Measurements from ENCODE around the gene MAN1A1.

Gene MAN1A1

GRCh38 chr6:119195204-119195603, 154.4 kb downstream of the MAN1A1 start:
- no peak for DNase-seq (ENCODE audit: low spot score)

GRCh38 chr6:119193707-119194106, 155.9 kb downstream of the MAN1A1 start:
- DNase-seq (ENCODE audit: low spot score), result no peak

- no peak for DNase-seq (ENCODE audit: low spot score)
These were observed 157.4 kb downstream of the MAN1A1 start for GRCh38 chr6:119192200-119192599.

- no peak for DNase-seq (ENCODE audit: low spot score)
These were observed 159.4 kb downstream of the MAN1A1 start for GRCh38 chr6:119190176-119190575.

GRCh38 chr6:119189498-119189897, 160.1 kb downstream of the MAN1A1 start:
- DNase-seq (ENCODE audit: low spot score), result no peak

GRCh38 chr6:119187596-119187995, 162.0 kb downstream of the MAN1A1 start:
- DNase-seq (ENCODE audit: low spot score), result no peak

GRCh38 chr6:119186490-119186889, 163.1 kb downstream of the MAN1A1 start:
- no peak for DNase-seq (ENCODE audit: low spot score)

- no peak for DNase-seq (ENCODE audit: low spot score)
These were observed 165.4 kb downstream of the MAN1A1 start for GRCh38 chr6:119184008-119184648.

- no peak for DNase-seq (ENCODE audit: low spot score)
These were observed 166.1 kb downstream of the MAN1A1 start for GRCh38 chr6:119183457-119183856.

- no peak for DNase-seq (ENCODE audit: low spot score)
These were observed 166.7 kb downstream of the MAN1A1 start for GRCh38 chr6:119182875-119183274.

- no peak for DNase-seq (ENCODE audit: low spot score)
These were observed 167.3 kb downstream of the MAN1A1 start for GRCh38 chr6:119182216-119182803.

- DNase-seq (ENCODE audit: low spot score), result no peak
These were observed 168.5 kb downstream of the MAN1A1 start for GRCh38 chr6:119181046-119181445.

- DNase-seq (ENCODE audit: low spot score), result no peak
These were observed 169.7 kb downstream of the MAN1A1 start for GRCh38 chr6:119179842-119180241.

- no peak for DNase-seq (ENCODE audit: low spot score)
These were observed 170.5 kb downstream of the MAN1A1 start for GRCh38 chr6:119179062-119179461.

GRCh38 chr6:119176445-119176844, 173.1 kb downstream of the MAN1A1 start:
- no peak for DNase-seq (ENCODE audit: low spot score)

- DNase-seq (ENCODE audit: low spot score), result no peak
These were observed 174.4 kb downstream of the MAN1A1 start for GRCh38 chr6:119174879-119175817.

GRCh38 chr6:119174085-119174445, 175.5 kb downstream of the MAN1A1 start:
- DNase-seq (ENCODE audit: low spot score), result no peak

GRCh38 chr6:119173249-119174084, 176.1 kb downstream of the MAN1A1 start:
- no peak for DNase-seq (ENCODE audit: low spot score)

- DNase-seq (ENCODE audit: low spot score), result no peak
These were observed 176.7 kb downstream of the MAN1A1 start for GRCh38 chr6:119172824-119173223.

GRCh38 chr6:119171864-119172588, 177.5 kb downstream of the MAN1A1 start:
- no peak for DNase-seq (ENCODE audit: low spot score)

GRCh38 chr6:119171088-119171841, 178.3 kb downstream of the MAN1A1 start:
- no peak for DNase-seq (ENCODE audit: low spot score)
